Sigmoid colon (tissue), 3 donors: Measurements from ENCODE around the gene AUTS2.

Experiments
- POLR2A ChIP-seq, 2 donors: fragments of 450-650 bp; IDR thresholded peaks; one replicate each; pipeline ENCODE4 v1.6.1; 2016; ENCODE audit warnings: antibody characterized with exemption in 2 of 2, mild to moderate bottlenecking in 2 of 2, moderate library complexity in 2 of 2
- TF ChIP-seq, protein P1 (sequence below), 4 experiments: fragments of 450-650 bp in 3 of 4; fragments of 200-600 bp in 1 of 4; IDR thresholded peaks; one replicate each; pipeline ENCODE4 v1.5.1; 2016 to 2019; ENCODE audit warnings: antibody characterized with exemption in 4 of 4, mild to moderate bottlenecking in 3 of 4, moderate library complexity in 2 of 4

DNA sequence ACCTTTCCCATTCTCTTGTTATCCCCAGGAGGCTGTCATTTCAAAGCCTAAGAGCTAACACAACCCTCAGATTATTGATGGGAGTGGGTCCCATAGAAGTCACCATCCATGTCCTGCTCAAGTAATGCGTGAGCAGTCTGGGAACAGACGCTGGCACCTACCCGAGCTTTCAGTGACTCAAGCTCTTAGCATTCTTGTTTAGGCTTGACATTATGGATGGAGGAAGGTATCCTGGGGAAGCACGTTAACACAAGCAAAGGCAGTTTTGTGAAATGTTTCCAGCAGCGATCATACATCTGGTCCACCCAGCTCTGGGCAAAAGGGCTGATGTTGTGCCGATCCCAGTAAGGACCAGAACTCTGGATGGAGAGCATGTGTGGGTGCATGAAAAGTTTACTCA, 30.0 kb upstream of the AUTS2 start:
- TF ChIP-seq, protein P1, sequence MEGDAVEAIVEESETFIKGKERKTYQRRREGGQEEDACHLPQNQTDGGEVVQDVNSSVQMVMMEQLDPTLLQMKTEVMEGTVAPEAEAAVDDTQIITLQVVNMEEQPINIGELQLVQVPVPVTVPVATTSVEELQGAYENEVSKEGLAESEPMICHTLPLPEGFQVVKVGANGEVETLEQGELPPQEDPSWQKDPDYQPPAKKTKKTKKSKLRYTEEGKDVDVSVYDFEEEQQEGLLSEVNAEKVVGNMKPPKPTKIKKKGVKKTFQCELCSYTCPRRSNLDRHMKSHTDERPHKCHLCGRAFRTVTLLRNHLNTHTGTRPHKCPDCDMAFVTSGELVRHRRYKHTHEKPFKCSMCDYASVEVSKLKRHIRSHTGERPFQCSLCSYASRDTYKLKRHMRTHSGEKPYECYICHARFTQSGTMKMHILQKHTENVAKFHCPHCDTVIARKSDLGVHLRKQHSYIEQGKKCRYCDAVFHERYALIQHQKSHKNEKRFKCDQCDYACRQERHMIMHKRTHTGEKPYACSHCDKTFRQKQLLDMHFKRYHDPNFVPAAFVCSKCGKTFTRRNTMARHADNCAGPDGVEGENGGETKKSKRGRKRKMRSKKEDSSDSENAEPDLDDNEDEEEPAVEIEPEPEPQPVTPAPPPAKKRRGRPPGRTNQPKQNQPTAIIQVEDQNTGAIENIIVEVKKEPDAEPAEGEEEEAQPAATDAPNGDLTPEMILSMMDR (IDR thresholded peaks at IDR 0.05): no peak
- TF ChIP-seq POLR2A (IDR thresholded peaks at IDR 0.05): no peak
